ENCODE data around the gene PPP6R2.

Gene PPP6R2

GRCh38 chr22:50489363-50490243 lies 146.5 kb downstream of the PPP6R2 start:
- DNase-seq: no peak

DNA sequence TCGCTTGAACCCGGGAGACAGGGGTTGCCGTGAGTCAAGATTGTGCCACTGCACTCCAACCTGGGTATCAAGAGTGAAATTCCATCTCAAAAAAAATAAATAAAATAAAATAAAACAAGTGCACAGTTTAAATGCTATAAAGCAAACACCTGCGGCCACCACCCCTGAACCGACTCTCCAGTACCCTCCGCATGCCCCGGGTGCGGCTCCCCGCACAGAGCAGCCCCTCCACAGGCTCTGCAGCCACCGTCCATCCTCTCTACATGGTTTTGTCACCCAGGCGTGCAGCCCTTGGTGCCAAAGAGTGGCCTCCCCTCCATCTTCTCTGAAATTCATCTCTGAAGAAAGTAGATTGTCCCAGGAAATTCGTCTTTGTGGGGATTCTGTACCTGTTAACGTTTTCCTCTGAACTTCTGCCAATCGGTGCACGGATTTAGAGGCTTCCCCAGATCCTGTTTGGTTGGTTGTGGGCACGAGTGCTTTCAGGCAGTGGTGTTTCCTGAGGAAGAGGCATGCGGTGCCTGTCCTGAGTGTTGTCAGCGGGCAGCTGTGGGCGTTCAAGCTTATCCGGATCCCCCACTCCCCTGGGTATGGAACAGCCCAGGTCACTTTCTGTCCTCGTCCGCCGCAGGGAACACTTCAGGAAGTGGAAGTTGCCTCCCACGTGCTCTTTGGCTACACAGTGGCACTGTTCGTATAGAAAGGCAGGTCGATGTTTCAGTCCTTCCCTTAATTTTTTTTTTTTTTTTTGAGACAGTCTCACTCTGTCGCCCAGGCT lies 147.6 kb downstream of the PPP6R2 start:
- DNase-seq: no peak

Data from cerebellar nuclear complex (tissue), 1 donor.